Midbrain (tissue), 1 donor: ENCODE data around the gene CACNA2D3.
A peak's percentile ranks its signal among the peaks of the same experiment; 100 is the strongest.

Experiments used
- DNase-seq: peaks from one replicate; lab custom pipeline; 2025; lab: John Stamatoyannopoulos, UW

CACNA2D3 gene

GRCh38 chr3:54745843-54746242 lies 623.5 kb downstream of the CACNA2D3 start:
- no peak for DNase-seq

- DNase-seq = no peak
Measured at GRCh38 chr3:54746722-54747121, 624.4 kb downstream of the CACNA2D3 start.

- DNase-seq = no peak
Measured at GRCh38 chr3:54755756-54756155, 633.4 kb downstream of the CACNA2D3 start.

- no peak for DNase-seq
Measured at GRCh38 chr3:54756330-54756731, 634.0 kb downstream of the CACNA2D3 start.

GRCh38 chr3:54758461-54758860 lies 636.1 kb downstream of the CACNA2D3 start:
- no peak for DNase-seq

- DNase-seq = no peak
Measured at GRCh38 chr3:54759166-54759565, 636.8 kb downstream of the CACNA2D3 start.

GRCh38 chr3:54760201-54760600 lies 637.8 kb downstream of the CACNA2D3 start:
- DNase-seq = no peak

GRCh38 chr3:54761637-54762036 lies 639.3 kb downstream of the CACNA2D3 start:
- no peak for DNase-seq

- no peak for DNase-seq
Measured at GRCh38 chr3:54764911-54765310, 642.6 kb downstream of the CACNA2D3 start.

GRCh38 chr3:54771050-54771449 lies 648.7 kb downstream of the CACNA2D3 start:
- no peak for DNase-seq

- DNase-seq = no peak
Measured at GRCh38 chr3:54772051-54772450, 649.7 kb downstream of the CACNA2D3 start.

- no peak for DNase-seq
Measured at GRCh38 chr3:54772746-54773145, 650.4 kb downstream of the CACNA2D3 start.

- DNase-seq = no peak
Measured at GRCh38 chr3:54773271-54773670, 650.9 kb downstream of the CACNA2D3 start.

- no peak for DNase-seq
Measured at GRCh38 chr3:54776601-54777000, 654.2 kb downstream of the CACNA2D3 start.

- DNase-seq = no peak
Measured at GRCh38 chr3:54777141-54777540, 654.8 kb downstream of the CACNA2D3 start.

GRCh38 chr3:54780336-54780735 lies 658.0 kb downstream of the CACNA2D3 start:
- DNase-seq = no peak

GRCh38 chr3:54781728-54782127 lies 659.4 kb downstream of the CACNA2D3 start:
- no peak for DNase-seq

- no peak for DNase-seq
Measured at GRCh38 chr3:54783611-54784010, 661.3 kb downstream of the CACNA2D3 start.

GRCh38 chr3:54784021-54784420 lies 661.7 kb downstream of the CACNA2D3 start:
- no peak for DNase-seq

GRCh38 chr3:54785976-54786375 lies 663.6 kb downstream of the CACNA2D3 start:
- no peak for DNase-seq

- DNase-seq = no peak
Measured at GRCh38 chr3:54790051-54790450, 667.7 kb downstream of the CACNA2D3 start.

- no peak for DNase-seq
Measured at GRCh38 chr3:54791501-54792156, 669.3 kb downstream of the CACNA2D3 start.

- no peak for DNase-seq
Measured at GRCh38 chr3:54792584-54792983, 670.2 kb downstream of the CACNA2D3 start.

GRCh38 chr3:54793171-54793570 lies 670.8 kb downstream of the CACNA2D3 start:
- DNase-seq = peak; percentile 35
